ENCODE measurements around the gene C1orf122.
A peak's percentile ranks its signal among the peaks of the same experiment; 100 is the strongest.

The C1orf122 gene

GRCh38 chr1:37778654-37779053, 28.9 kb upstream of the C1orf122 start:
- no peaks in the 10 kb centered on the region for H3K4me1 ChIP-seq

GRCh38 chr1:37782491-37782890, 25.1 kb upstream of the C1orf122 start:
- Histone ChIP-seq H3K4me1 (no peaks in the 10 kb centered on the region), H3K36me3 (no peaks in the 10 kb centered on the region), H3K9me3 (no peaks in the 10 kb centered on the region), H3K27me3 (peaks cover 0 to 23% of the 10 kb centered on the region in 2 donors), H3K27ac (no peak overlapping the region), H3K4me3 (no peak overlapping the region)
- TF ChIP-seq CTCF (IDR thresholded peaks at IDR 0.05), result no peak
- no peak for DNase-seq
- intact Hi-C loops (cut with DNase I; ENCODE audit: low total_unique reads), result no loop called here

More at GRCh38 chr1:37778654-37779053, 28.9 kb upstream of the C1orf122 start:
- Histone ChIP-seq H3K4me3 (no peak overlapping the region), H3K36me3 (no peaks in the 10 kb centered on the region), H3K27ac (no peak overlapping the region), H3K9me3 (no peaks in the 10 kb centered on the region), H3K27me3 (peaks cover 0 to 19% of the 10 kb centered on the region in 2 donors)
- intact Hi-C loops (cut with DNase I; ENCODE audit: low total_unique reads), result no loop called here
- TF ChIP-seq CTCF (IDR thresholded peaks at IDR 0.05), result no peak
- no peak for DNase-seq

GRCh38 chr1:37792943-37793686, 14.5 kb upstream of the C1orf122 start:
- no peaks in the 10 kb centered on the region for H3K36me3 ChIP-seq
- DNase-seq, result no peak
- H3K4me1 ChIP-seq, result peaks cover 0 to 25% (median 18%) of the 10 kb centered on the region in 4 donors
- no peak overlapping the region for H3K27ac ChIP-seq
- peak overlapping the region; percentile 55 to 67 for H3K4me3 ChIP-seq
- TF ChIP-seq CTCF (IDR thresholded peaks at IDR 0.05), result no peak
- H3K27me3 ChIP-seq, result peaks cover 0 to 14% of the 10 kb centered on the region in 2 donors
- intact Hi-C loops (cut with DNase I; ENCODE audit: low total_unique reads), result no loop called here
- no peaks in the 10 kb centered on the region for H3K9me3 ChIP-seq

- no peak for TF ChIP-seq CTCF (IDR thresholded peaks at IDR 0.05)
- Histone ChIP-seq H3K4me1 (peaks cover 0 to 25% (median 18%) of the 10 kb centered on the region in 4 donors), H3K9me3 (no peaks in the 10 kb centered on the region), H3K4me3 (peak within 1 kb of the TSS; percentile 55 to 67), H3K27ac (no peak within 1 kb of the TSS), H3K36me3 (no peaks in the 10 kb centered on the region), H3K27me3 (peaks cover 0 to 8% of the 10 kb centered on the region in 2 donors)
- intact Hi-C loops (cut with DNase I; ENCODE audit: low total_unique reads), result no loop called here
- peak; percentile 23 to 68 for DNase-seq
These were observed 13.7 kb upstream of the C1orf122 start, which contains the start of gene MANEAL for GRCh38 chr1:37793773-37794371. Gene MANEAL, plus strand, starts transcription at chr1:37793847. Its CDS starts 336 bp downstream, at chr1:37794183.

- Histone ChIP-seq H3K4me3 (peak overlapping the region; percentile 55 to 67), H3K9me3 (no peaks in the 10 kb centered on the region), H3K4me1 (peaks cover 0 to 25% (median 18%) of the 10 kb centered on the region in 4 donors), H3K27ac (no peak overlapping the region), H3K27me3 (peaks cover 0 to 7% of the 10 kb centered on the region in 2 donors), H3K36me3 (peaks cover 0 to 6% (median 0%) of the 10 kb centered on the region in 3 donors)
- no peak for DNase-seq
- no peak for TF ChIP-seq CTCF (IDR thresholded peaks at IDR 0.05)
- intact Hi-C loops (cut with DNase I; ENCODE audit: low total_unique reads), result no loop called here
These were observed 12.9 kb upstream of the C1orf122 start for GRCh38 chr1:37794372-37795339.

Data from tibial artery (tissue), 4 donors.